HEK293 (cell line): ENCODE measurements around the gene ISG20L2.

Experiments used
- CTCF ChIP-seq: fragments of 450-650 bp; formaldehyde crosslinking; IDR thresholded peaks from 2 replicates; pipeline ENCODE4 v1.5.1; 2016; ENCODE audit warnings: missing biosample characterization, missing genetic modification characterization
- KLF1 ChIP-seq: fragments of 450-650 bp; formaldehyde crosslinking; IDR thresholded peaks from 2 replicates; pipeline ENCODE4 v1.5.1; 2016; ENCODE audit warnings: missing biosample characterization, missing genetic modification characterization
- KLF16 ChIP-seq: fragments of 450-650 bp; formaldehyde crosslinking; IDR thresholded peaks from 2 replicates; pipeline ENCODE4 v1.5.1; 2017; ENCODE audit warnings: missing biosample characterization, missing genetic modification characterization
- PRDM1 ChIP-seq: fragments of 450-650 bp; formaldehyde crosslinking; IDR thresholded peaks from 2 replicates; pipeline ENCODE4; 2016; ENCODE audit warnings: missing biosample characterization, missing genetic modification characterization
- REST ChIP-seq: fragments of 450-650 bp; formaldehyde crosslinking; IDR thresholded peaks from 2 replicates; pipeline ENCODE4 v1.5.1; 2016; ENCODE audit warnings: missing biosample characterization, missing genetic modification characterization
- SALL2 ChIP-seq: fragments of 450-650 bp; formaldehyde crosslinking; IDR thresholded peaks from 2 replicates; pipeline ENCODE4 v1.5.0; 2017; ENCODE audit warnings: missing biosample characterization, mild to moderate bottlenecking, missing genetic modification characterization, borderline replicate concordance
- SP2 ChIP-seq: fragments of 450-650 bp; formaldehyde crosslinking; IDR thresholded peaks from 2 replicates; pipeline ENCODE4 v1.5.1; 2016; ENCODE audit warnings: missing biosample characterization, missing genetic modification characterization
- ZBTB21 ChIP-seq: fragments of 450-650 bp; formaldehyde crosslinking; IDR thresholded peaks from 2 replicates; pipeline ENCODE4 v1.5.1; 2017; ENCODE audit warnings: missing biosample characterization, missing genetic modification characterization
- ZFHX2 ChIP-seq: fragments of 450-650 bp; formaldehyde crosslinking; conservative IDR thresholded peaks from 2 replicates; pipeline ENCODE4 v1.5.1; 2016; ENCODE audit warnings: missing biosample characterization, missing genetic modification characterization
- ZNF24 ChIP-seq: fragments of 450-650 bp; formaldehyde crosslinking; IDR thresholded peaks from 2 replicates; pipeline ENCODE4 v1.5.1; 2016; ENCODE audit warnings: missing biosample characterization, missing genetic modification characterization
- ZNF600 ChIP-seq: fragments of 450-650 bp; formaldehyde crosslinking; IDR thresholded peaks from 2 replicates; pipeline ENCODE4 v1.5.1; 2016; ENCODE audit warnings: missing biosample characterization, missing genetic modification characterization
- TF ChIP-seq, protein P1 (sequence below): fragments of 450-650 bp; formaldehyde crosslinking; IDR thresholded peaks from 2 replicates; pipeline ENCODE4 v1.5.1; 2016; ENCODE audit warnings: missing biosample characterization, missing genetic modification characterization
- TF ChIP-seq, protein P2 (sequence below): fragments of 450-650 bp; formaldehyde crosslinking; IDR thresholded peaks from 2 replicates; pipeline ENCODE4 v1.5.1; 2016; ENCODE audit warnings: missing biosample characterization, missing genetic modification characterization
- TF ChIP-seq, protein P3 (sequence below): fragments of 450-650 bp; formaldehyde crosslinking; IDR thresholded peaks from 2 replicates; pipeline ENCODE4 v1.5.1; 2017; ENCODE audit warnings: missing biosample characterization, mild to moderate bottlenecking, missing genetic modification characterization, moderate library complexity

GRCh38 chr1:156707417-156708217 is 20.9 kb downstream of the ISG20L2 start:
- no peak for TF ChIP-seq CTCF (tag by site-specific recombination)
- TF ChIP-seq, protein P1, sequence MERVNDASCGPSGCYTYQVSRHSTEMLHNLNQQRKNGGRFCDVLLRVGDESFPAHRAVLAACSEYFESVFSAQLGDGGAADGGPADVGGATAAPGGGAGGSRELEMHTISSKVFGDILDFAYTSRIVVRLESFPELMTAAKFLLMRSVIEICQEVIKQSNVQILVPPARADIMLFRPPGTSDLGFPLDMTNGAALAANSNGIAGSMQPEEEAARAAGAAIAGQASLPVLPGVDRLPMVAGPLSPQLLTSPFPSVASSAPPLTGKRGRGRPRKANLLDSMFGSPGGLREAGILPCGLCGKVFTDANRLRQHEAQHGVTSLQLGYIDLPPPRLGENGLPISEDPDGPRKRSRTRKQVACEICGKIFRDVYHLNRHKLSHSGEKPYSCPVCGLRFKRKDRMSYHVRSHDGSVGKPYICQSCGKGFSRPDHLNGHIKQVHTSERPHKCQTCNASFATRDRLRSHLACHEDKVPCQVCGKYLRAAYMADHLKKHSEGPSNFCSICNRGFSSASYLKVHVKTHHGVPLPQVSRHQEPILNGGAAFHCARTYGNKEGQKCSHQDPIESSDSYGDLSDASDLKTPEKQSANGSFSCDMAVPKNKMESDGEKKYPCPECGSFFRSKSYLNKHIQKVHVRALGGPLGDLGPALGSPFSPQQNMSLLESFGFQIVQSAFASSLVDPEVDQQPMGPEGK, result 0 out of 2 replicates have a peak, but pooled peaks have one; percentile 22
- TF ChIP-seq SP2 (tag by site-specific recombination), result no peak
- TF ChIP-seq SALL2 (tag by site-specific recombination), result no peak
- TF ChIP-seq, protein P2, sequence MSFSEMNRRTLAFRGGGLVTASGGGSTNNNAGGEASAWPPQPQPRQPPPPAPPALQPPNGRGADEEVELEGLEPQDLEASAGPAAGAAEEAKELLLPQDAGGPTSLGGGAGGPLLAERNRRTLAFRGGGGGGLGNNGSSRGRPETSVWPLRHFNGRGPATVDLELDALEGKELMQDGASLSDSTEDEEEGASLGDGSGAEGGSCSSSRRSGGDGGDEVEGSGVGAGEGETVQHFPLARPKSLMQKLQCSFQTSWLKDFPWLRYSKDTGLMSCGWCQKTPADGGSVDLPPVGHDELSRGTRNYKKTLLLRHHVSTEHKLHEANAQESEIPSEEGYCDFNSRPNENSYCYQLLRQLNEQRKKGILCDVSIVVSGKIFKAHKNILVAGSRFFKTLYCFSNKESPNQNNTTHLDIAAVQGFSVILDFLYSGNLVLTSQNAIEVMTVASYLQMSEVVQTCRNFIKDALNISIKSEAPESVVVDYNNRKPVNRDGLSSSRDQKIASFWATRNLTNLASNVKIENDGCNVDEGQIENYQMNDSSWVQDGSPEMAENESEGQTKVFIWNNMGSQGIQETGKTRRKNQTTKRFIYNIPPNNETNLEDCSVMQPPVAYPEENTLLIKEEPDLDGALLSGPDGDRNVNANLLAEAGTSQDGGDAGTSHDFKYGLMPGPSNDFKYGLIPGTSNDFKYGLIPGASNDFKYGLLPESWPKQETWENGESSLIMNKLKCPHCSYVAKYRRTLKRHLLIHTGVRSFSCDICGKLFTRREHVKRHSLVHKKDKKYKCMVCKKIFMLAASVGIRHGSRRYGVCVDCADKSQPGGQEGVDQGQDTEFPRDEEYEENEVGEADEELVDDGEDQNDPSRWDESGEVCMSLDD (tag by site-specific recombination), result no peak
- no peak for TF ChIP-seq PRDM1 (tag by site-specific recombination)
- no peak for TF ChIP-seq ZNF24 (tag by site-specific recombination)
- TF ChIP-seq ZBTB21 (tag by site-specific recombination), result no peak
- no peak for TF ChIP-seq KLF16 (tag by site-specific recombination)
- no peak for TF ChIP-seq ZFHX2 (tag by site-specific recombination)
- TF ChIP-seq, protein P3, sequence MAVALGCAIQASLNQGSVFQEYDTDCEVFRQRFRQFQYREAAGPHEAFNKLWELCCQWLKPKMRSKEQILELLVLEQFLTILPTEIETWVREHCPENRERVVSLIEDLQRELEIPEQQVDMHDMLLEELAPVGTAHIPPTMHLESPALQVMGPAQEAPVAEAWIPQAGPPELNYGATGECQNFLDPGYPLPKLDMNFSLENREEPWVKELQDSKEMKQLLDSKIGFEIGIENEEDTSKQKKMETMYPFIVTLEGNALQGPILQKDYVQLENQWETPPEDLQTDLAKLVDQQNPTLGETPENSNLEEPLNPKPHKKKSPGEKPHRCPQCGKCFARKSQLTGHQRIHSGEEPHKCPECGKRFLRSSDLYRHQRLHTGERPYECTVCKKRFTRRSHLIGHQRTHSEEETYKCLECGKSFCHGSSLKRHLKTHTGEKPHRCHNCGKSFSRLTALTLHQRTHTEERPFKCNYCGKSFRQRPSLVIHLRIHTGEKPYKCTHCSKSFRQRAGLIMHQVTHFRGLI (tag by site-specific recombination), result no peak
- no peak for TF ChIP-seq ZNF600 (tag by site-specific recombination)
- no peak for TF ChIP-seq REST
- TF ChIP-seq KLF1, result peak; percentile 80
